ENCODE measurements around the gene SUGCT.

The SUGCT gene

GRCh38 chr7:40700653-40701421, 566.0 kb downstream of the SUGCT start:
- peak; percentile 41 for DNase-seq

DNA sequence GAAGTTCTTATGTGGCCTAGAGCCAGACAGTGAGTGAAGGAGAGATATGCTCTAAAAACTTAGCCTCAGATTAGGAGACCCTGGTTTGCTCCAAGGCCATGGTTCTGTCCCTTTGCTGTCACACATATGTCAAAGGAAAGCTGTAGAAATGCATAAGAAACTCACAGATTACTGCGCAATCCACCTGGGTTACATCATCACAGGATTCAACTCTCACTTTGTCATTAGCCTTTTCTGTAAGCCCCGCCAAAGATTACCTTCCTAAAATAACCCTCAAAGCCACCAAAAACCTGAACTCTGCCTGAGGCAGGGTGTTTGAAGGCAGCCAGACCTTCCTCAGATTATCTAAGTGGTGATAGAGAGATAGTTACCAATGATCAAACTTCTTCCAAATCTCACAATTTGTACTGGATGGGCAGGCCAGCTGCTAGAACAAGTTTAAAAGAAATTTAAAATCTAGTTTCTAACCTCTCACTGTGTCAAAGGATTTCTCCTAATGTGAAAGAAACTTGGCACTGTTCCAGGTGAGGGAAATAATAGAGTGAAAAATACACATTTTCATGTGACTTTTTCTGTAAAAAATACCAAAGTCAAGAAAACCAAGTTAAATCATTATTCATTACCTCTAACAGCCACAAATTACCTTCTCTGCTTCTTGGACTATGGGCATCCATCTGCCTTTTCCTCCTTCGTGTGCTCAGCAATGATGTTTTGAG, 567.2 kb downstream of the SUGCT start:
- DNase-seq, result no peak

GRCh38 chr7:40704172-40704571, 569.4 kb downstream of the SUGCT start:
- no peak for DNase-seq

DNA sequence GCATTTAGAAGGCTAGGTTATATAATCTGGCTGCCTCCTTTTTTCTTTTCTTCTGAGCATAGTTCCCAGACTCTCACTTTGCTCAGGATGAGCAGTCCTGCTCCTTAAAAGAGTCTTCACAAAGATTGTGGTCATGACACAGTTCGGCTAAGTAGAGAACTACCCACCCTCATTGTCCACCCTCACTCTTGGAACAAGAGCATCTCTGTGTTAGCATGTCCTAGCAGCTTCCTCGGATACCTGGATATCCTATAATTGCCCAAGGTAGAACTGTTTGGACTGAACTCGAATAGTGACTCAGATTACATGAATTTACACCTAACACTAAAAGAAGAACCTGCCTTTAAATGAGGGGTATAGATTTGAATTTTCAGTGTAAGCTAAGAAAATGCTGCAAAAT, 572.0 kb downstream of the SUGCT start:
- no peak for DNase-seq

GRCh38 chr7:40709062-40709964, 574.5 kb downstream of the SUGCT start:
- DNase-seq, result no peak

DNA sequence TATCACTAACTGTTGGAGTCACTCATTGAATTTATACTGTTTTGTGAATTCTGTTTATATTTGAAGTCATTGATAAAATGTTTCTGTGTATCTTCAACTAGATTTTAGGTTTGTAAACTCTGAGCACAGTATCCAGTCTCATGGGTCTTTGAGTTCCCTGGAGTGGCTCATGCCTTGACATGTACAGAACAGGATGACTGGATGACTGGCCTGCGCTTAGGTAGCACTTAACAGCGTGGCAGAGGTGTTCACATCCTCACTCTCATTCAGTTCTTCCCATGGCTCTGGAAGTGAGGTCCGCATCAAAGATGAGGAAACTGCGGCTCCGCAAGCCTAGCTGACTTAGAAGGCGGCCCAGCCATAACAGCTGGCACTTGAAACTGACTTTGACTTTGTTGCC, 576.9 kb downstream of the SUGCT start:
- DNase-seq, result no peak

- DNase-seq, result no peak
Observed at GRCh38 chr7:40714363-40715052, 579.7 kb downstream of the SUGCT start.

GRCh38 chr7:40715053-40715430, 580.2 kb downstream of the SUGCT start:
- DNase-seq, result no peak

GRCh38 chr7:40716052-40716451, 581.2 kb downstream of the SUGCT start:
- no peak for DNase-seq

DNA sequence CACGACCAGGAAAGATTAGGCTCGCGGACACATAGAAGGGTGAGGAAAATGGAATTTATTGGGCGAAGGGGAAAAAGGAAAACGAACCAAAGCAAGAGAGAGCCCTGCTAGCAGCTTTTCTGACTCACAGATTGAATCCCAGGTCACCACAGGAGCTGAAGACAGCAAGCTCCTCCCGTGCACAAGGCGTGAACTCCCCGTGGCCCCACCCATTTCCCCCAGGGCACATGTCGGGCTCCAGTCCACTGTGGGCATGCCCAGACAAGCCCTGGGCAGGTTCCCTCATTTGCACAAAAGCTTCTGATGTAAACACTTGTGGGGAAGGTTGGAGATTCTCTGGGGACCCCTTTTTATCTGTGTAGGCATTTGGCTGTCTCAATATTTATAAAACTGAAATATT, 582.4 kb downstream of the SUGCT start:
- DNase-seq, result peak; percentile 47

- no peak for DNase-seq
Observed at GRCh38 chr7:40720416-40720815, 585.6 kb downstream of the SUGCT start.

GRCh38 chr7:40721342-40721949, 586.6 kb downstream of the SUGCT start:
- DNase-seq, result no peak

GRCh38 chr7:40722242-40722641, 587.4 kb downstream of the SUGCT start:
- DNase-seq, result no peak

- no peak for DNase-seq
Observed at GRCh38 chr7:40723829-40724228, 589.0 kb downstream of the SUGCT start.

DNA sequence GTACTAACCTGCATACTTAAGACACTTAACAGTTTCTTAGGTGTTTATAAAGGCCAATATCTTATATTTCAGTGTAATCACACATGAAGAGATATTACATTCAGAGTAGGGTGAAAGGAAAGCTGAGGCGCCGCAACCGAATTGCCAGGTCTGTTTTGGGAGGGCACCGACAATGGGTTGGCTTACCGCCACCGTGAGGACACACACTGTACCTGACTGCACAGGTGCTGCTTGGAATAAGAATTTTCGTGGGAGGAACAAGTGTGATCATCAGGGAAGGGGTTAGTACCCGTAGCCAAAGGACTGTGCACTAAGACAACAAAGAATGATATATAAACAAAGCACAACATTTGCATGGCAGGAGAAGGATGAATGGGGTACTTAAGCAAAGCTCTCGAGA, 591.8 kb downstream of the SUGCT start:
- no peak for DNase-seq

GRCh38 chr7:40733114-40733513, 598.3 kb downstream of the SUGCT start:
- no peak for DNase-seq

DNA sequence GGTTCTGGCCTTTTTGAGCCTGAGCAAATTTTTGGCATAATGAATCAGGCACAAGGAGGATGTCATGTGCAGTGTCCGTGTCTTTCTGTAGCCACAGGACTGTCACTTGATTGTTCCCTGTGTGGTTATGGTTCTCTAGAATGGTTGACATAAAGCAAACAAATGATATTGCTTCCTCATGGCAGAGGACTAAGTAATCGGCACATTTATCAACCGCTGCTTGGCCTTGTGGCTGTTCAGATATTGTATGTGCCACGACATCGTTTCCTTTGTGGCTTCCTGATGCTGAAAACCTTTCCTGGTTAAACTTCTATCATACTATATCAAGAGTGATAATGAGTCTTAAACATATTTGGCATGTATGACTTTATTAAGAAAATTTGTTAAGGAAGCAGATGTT, 598.8 kb downstream of the SUGCT start:
- no peak for DNase-seq

DNA sequence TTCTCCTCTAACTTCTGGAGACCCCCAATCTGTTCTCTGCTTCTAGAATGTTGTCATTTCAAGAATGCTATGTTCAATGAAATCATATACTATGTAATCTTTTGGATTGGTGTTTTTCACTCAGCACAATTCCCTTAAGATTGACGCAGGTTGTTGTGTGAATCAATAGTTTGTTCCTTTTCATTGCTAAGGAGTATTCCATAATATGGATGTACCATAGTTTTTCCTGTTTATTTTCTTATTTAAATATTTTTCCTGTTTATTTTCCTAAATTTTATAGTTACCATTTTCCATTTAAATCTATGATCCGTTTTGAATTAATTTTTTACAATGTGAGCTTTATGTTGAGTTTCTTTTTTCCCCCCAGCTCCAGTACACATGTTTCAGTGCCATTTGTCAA, 604.5 kb downstream of the SUGCT start:
- no peak for DNase-seq

GRCh38 chr7:40742270-40742669, 607.5 kb downstream of the SUGCT start:
- DNase-seq, result no peak

DNA sequence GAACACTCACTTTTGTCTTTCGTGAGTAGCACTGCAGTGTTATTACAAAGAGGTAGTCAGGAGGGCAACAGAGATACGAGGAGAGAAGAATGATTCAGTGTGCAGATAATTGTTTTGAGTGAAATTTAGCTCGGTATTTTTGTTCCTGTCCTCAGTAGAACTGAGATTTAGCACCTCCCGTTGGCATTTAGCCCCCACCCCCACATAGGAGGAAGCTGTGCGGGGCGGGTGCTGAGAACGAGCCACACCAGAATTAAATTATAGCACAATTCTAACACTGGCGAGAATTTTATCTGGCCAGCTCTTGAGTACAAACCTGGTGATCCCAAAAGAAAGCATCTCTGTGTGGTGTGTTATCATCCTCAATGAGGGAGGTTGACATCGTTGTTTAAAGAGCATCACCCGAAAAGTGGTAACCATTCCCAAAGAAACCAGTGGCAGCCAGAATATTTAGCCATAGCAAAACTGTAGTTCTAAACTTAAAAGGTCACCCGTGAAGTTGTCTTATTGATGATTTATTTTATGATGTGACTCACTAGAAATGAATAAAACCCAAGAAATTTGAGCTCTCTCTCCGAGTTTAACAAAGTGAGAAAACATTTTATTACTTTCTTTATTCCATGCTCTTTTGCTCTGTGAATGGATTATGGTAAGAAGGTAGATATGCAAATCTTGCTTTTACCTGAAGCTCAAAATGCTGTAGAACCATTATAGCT, 612.2 kb downstream of the SUGCT start:
- DNase-seq, result no peak

- no peak for DNase-seq
Observed at GRCh38 chr7:40747856-40748255, 613.1 kb downstream of the SUGCT start.

- no peak for DNase-seq
Observed at GRCh38 chr7:40749877-40750276, 615.1 kb downstream of the SUGCT start.
